Measurements from ENCODE around the gene UPP2.

UPP2 gene

DNA sequence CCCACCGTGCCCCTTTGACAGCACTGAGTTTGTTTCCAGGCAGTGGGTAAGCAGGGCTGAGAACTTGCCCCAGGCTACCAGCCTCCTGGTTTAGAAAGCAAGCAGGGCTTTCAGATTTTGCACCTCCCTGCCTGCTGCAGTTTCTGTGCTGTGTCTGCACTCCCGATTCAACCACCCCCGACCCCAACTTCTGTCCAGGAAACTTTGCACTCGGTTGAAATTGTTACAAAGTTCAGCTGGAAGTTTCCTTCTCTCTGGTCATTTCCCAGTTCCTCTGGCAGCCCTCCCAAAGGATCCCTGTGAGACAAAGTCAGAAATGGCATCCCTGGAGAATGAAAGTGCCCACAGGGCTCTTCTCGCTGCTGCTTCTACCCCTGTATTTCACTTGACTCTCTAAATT is 12.4 kb upstream of the UPP2 start:
- 92% methylated on average over 5 of the region's 5 CpGs for WGBS
- no peak overlapping the region for H3K4me3 ChIP-seq (ENCODE audit: low read length)
- no peak overlapping the region for H3K27ac ChIP-seq (ENCODE audit: low read depth, low read length)
- no peaks in the 10 kb centered on the region for H3K36me3 ChIP-seq (ENCODE audit: insufficient read depth, low read length)
- H3K9ac ChIP-seq (ENCODE audit: low read depth, low read length) = no peak overlapping the region
- no peaks in the 10 kb centered on the region for H3K27me3 ChIP-seq (ENCODE audit: insufficient read depth, low read length)
- H3K4me1 ChIP-seq (ENCODE audit: insufficient read depth, low read length) = no peaks in the 10 kb centered on the region
- H3K9me3 ChIP-seq (ENCODE audit: insufficient read depth, low read depth, low read length) = peaks cover 4% of the 10 kb centered on the region; the same call in 1 of the 2 replicates

DNA sequence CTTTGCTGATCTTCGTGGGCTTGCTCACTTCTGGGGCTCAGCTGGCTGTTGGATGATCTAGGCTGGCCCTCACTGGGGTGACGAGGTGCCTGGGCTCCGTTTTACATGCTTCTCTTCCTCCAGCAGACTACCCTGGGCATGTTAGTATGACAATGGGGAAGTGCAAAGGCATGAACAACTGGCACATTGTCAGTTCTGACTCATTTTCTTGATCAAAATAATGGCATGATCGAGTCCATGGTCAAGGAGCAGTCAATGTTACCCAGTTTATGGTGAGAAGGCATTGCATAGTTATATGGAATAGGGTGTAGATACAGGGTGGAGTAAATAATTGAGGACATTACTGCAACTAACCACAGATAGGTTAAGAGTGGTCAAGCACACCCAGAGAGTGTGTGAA is 10.0 kb upstream of the UPP2 start:
- H3K27ac ChIP-seq (ENCODE audit: low read depth, low read length) = no peak overlapping the region
- no peaks in the 10 kb centered on the region for H3K4me1 ChIP-seq (ENCODE audit: insufficient read depth, low read length)
- H3K9ac ChIP-seq (ENCODE audit: low read depth, low read length) = no peak overlapping the region
- H3K4me3 ChIP-seq (ENCODE audit: low read length) = no peak overlapping the region
- no peaks in the 10 kb centered on the region for H3K27me3 ChIP-seq (ENCODE audit: insufficient read depth, low read length)
- 92% methylated on average over 4 of the region's 4 CpGs for WGBS
- H3K9me3 ChIP-seq (ENCODE audit: insufficient read depth, low read depth, low read length) = peaks cover 4% of the 10 kb centered on the region; the same call in 1 of the 2 replicates
- no peaks in the 10 kb centered on the region for H3K36me3 ChIP-seq (ENCODE audit: insufficient read depth, low read length)

DNA sequence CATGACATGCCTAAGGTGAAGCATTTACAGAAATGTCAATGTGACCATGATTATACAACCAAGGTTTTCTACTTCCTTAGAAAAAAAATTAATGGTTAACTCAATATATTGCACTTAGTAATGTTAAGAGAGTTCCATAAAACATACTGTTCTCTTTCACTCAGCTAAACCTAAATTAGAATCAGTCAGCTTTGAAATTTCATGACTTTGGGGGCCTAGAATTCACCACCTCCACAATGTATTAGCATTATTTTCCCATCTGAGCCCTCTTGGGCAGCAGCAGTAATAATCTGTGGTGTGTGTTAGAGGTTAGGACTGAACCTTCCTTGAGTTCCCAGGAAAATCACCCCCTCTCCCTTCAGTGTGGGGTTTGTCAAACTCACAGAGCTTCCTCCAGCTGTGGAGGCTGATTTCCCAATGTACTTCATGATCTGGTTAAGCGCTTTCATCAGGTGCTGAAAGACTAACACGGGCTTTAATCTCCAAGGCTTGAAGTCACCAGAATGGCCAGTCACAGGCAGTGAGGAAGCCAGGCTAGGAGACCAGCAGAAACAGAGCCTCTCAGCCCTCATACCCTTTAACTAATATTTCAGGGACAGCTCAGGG is 7.1 kb upstream of the UPP2 start:
- Histone ChIP-seq H3K27me3 (ENCODE audit: insufficient read depth, low read length) (no peaks in the 10 kb centered on the region), H3K36me3 (ENCODE audit: insufficient read depth, low read length) (no peaks in the 10 kb centered on the region), H3K27ac (ENCODE audit: low read depth, low read length) (no peak overlapping the region), H3K4me3 (ENCODE audit: low read length) (no peak overlapping the region), H3K9ac (ENCODE audit: low read depth, low read length) (no peak overlapping the region), H3K9me3 (ENCODE audit: insufficient read depth, low read depth, low read length) (no peaks in the 10 kb centered on the region), H3K4me1 (ENCODE audit: insufficient read depth, low read length) (no peaks in the 10 kb centered on the region)
- WGBS = 94% methylated on average over 2 of the region's 2 CpGs

DNA sequence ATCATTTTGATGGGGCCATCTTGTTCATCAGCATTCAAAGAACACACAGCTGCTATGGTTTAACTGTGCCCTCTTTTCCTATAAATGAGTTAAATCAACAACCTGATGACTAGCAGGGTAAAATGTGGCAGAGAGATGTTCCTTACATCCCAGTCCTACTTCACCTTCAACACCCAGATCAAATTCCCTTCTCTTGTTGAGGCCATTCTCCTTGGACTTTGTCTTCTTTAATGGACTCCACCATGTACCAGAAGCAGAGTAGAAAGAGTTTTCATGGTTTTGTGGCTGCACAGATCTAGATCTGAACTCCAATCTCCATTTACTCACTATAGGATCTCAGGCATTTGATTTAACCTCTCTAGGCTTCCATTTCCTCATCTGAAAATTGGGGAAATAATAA is 6.4 kb upstream of the UPP2 start:
- H3K27me3 ChIP-seq (ENCODE audit: insufficient read depth, low read length) = no peaks in the 10 kb centered on the region
- no peak overlapping the region for H3K4me3 ChIP-seq (ENCODE audit: low read length)
- no peak overlapping the region for H3K9ac ChIP-seq (ENCODE audit: low read depth, low read length)
- H3K27ac ChIP-seq (ENCODE audit: low read depth, low read length) = no peak overlapping the region
- no peaks in the 10 kb centered on the region for H3K36me3 ChIP-seq (ENCODE audit: insufficient read depth, low read length)
- no peaks in the 10 kb centered on the region for H3K9me3 ChIP-seq (ENCODE audit: insufficient read depth, low read depth, low read length)
- H3K4me1 ChIP-seq (ENCODE audit: insufficient read depth, low read length) = no peaks in the 10 kb centered on the region

DNA sequence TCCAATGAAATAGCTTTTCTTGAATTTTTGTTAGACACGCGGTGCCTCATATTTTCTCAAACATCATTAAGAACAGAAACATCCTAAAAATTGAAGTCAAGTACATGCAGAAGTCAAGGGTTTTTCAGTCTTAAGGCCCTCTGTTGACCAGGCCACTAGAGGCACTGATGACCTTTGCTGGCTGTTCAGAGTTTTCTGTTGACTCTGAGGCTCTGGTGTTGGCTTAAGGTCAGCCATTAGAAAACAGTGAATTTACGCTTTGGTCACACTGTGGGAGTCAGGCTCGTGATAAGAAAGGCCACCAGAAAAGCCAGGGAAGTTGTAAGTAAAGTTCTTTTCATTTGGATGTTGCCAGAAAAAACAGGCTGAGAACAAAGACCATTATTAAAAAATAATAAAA is 5.8 kb upstream of the UPP2 start:
- no peaks in the 10 kb centered on the region for H3K36me3 ChIP-seq (ENCODE audit: insufficient read depth, low read length)
- WGBS = 84% methylated on average over 4 of the region's 4 CpGs
- H3K27me3 ChIP-seq (ENCODE audit: insufficient read depth, low read length) = no peaks in the 10 kb centered on the region
- H3K9ac ChIP-seq (ENCODE audit: low read depth, low read length) = no peak overlapping the region
- no peaks in the 10 kb centered on the region for H3K9me3 ChIP-seq (ENCODE audit: insufficient read depth, low read depth, low read length)
- no peak overlapping the region for H3K4me3 ChIP-seq (ENCODE audit: low read length)
- H3K27ac ChIP-seq (ENCODE audit: low read depth, low read length) = no peak overlapping the region
- H3K4me1 ChIP-seq (ENCODE audit: insufficient read depth, low read length) = no peaks in the 10 kb centered on the region

DNA sequence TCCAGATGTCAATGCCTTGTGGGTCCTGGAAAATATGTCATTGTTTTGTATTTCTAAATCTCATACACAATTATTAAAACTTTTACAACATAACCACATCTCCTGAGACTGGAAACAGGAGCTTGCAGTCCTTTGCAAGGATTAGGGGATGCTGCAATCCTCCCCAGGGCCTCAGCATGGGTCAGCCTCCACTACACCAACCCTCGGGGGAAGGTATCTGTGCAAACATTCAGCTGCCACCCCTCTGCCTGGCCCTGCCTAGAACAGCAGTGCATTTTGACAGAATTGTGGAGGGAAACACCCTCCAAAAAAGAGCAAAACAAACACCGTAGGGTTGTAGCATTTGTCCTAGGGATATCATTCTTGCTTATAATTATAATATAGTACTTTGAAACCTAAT is 4.2 kb upstream of the UPP2 start:
- 71% methylated on average over 1 of the region's 2 CpGs for WGBS
- H3K36me3 ChIP-seq (ENCODE audit: insufficient read depth, low read length) = no peaks in the 10 kb centered on the region
- H3K4me1 ChIP-seq (ENCODE audit: insufficient read depth, low read length) = no peaks in the 10 kb centered on the region

DNA sequence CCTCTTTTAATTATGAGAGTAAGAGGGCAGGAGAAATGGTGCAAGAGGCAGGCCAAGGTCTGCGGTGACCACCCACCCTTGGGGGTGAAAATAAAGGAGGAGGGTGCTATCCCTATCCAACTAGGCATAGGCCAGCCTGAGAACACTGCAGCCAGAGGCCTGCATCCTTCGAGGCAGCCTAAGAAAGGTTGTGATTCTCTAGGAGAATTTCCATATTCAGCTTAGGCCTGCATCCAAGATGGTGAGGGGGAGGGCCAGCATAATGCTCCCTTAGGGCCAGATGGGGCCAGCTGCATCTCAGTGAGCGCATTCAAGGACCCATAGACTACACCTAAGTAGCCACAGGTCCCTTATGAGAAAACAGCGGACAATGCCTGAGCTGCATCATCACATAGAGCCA is 3.5 kb upstream of the UPP2 start:
- no peak overlapping the region for H3K27ac ChIP-seq (ENCODE audit: low read depth, low read length)
- no peaks in the 10 kb centered on the region for H3K4me1 ChIP-seq (ENCODE audit: insufficient read depth, low read length)
- H3K27me3 ChIP-seq (ENCODE audit: insufficient read depth, low read length) = no peaks in the 10 kb centered on the region
- WGBS = 85% methylated on average over 4 of the region's 4 CpGs
- no peaks in the 10 kb centered on the region for H3K36me3 ChIP-seq (ENCODE audit: insufficient read depth, low read length)
- no peak overlapping the region for H3K4me3 ChIP-seq (ENCODE audit: low read length)
- H3K9ac ChIP-seq (ENCODE audit: low read depth, low read length) = no peak overlapping the region
- no peaks in the 10 kb centered on the region for H3K9me3 ChIP-seq (ENCODE audit: insufficient read depth, low read depth, low read length)

More for the DNA sequence above, 4.2 kb upstream of the UPP2 start:
- Histone ChIP-seq H3K9me3 (ENCODE audit: insufficient read depth, low read depth, low read length) (no peaks in the 10 kb centered on the region), H3K9ac (ENCODE audit: low read depth, low read length) (no peak overlapping the region), H3K4me3 (ENCODE audit: low read length) (no peak overlapping the region), H3K27ac (ENCODE audit: low read depth, low read length) (no peak overlapping the region), H3K27me3 (ENCODE audit: insufficient read depth, low read length) (no peaks in the 10 kb centered on the region)

DNA sequence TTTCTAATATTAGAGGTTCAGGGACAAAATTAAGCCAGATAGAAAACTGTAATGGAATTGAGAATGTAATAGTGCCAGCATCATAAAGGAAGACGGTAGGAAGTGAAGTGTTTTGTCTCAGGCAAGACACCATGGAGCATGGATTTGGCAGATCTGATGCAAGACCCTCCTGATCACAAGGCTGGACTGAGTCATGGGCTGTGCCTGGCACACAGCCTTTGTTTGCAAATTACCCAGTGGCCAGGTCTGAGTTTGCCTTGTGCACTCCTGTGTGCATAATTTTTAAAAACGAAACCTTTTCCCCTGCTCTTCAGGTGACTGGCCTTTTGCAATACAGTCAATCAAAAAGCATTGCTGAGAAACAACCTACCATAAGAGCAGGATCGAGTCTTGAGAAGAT is 2.0 kb upstream of the UPP2 start:
- WGBS = 97% methylated on average over 3 of the region's 3 CpGs
- no peaks in the 10 kb centered on the region for H3K27me3 ChIP-seq (ENCODE audit: insufficient read depth, low read length)
- H3K27ac ChIP-seq (ENCODE audit: low read depth, low read length) = no peak overlapping the region
- H3K9me3 ChIP-seq (ENCODE audit: insufficient read depth, low read depth, low read length) = no peaks in the 10 kb centered on the region
- no peak overlapping the region for H3K9ac ChIP-seq (ENCODE audit: low read depth, low read length)
- H3K4me1 ChIP-seq (ENCODE audit: insufficient read depth, low read length) = 0 out of 2 replicates have a peak, but pooled peaks cover 6% of the 10 kb centered on the region
- H3K36me3 ChIP-seq (ENCODE audit: insufficient read depth, low read length) = no peaks in the 10 kb centered on the region
- no peak overlapping the region for H3K4me3 ChIP-seq (ENCODE audit: low read length)

DNA sequence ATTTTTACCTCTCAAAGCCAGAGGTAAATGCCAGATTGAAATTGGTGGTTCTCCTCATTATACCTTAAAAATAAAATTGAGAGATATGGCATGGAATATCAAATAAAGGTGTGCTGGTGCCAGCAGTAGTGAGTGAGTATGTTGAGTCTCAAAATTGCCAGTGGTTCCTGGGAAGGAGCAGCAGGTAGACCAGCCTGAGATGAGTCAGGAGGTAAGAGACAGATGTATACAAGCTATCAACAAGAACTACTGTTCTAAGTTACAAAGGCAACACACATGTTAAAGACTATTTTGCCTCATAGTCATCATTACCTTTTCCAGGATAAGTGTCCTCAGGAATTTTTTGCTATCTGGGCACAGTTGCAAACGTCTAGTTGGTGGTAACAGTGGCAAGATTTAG is 1.3 kb upstream of the UPP2 start:
- Histone ChIP-seq H3K4me3 (ENCODE audit: low read length) (no peak overlapping the region), H3K9ac (ENCODE audit: low read depth, low read length) (no peak overlapping the region), H3K4me1 (ENCODE audit: insufficient read depth, low read length) (0 out of 2 replicates have a peak, but pooled peaks cover 6% of the 10 kb centered on the region), H3K27ac (ENCODE audit: low read depth, low read length) (no peak overlapping the region), H3K9me3 (ENCODE audit: insufficient read depth, low read depth, low read length) (no peaks in the 10 kb centered on the region), H3K27me3 (ENCODE audit: insufficient read depth, low read length) (no peaks in the 10 kb centered on the region), H3K36me3 (ENCODE audit: insufficient read depth, low read length) (no peaks in the 10 kb centered on the region)
- WGBS = 82% methylated on average over 1 of the region's 1 CpG

DNA sequence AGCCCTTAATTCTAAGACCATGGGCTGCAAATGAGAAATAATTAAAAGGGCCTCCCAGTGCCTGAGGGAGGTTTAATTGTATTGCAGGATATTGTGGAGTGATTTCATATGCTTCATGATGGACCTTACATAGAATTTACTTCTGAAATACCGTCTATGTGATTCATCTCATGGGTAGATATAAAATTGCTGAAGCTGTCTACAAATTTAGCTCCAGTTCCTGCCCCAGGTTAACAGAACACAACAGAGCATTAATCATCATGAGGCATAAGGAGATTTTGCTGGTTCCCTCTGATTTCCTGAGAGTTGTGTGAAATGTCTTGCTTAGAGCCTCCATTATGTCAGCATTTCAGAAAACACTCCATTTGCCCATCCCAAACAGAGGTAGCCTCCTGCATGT is 770 bp downstream of the UPP2 start:
- 100% methylated on average over 1 of the region's 1 CpG for WGBS
- H3K9me3 ChIP-seq (ENCODE audit: insufficient read depth, low read depth, low read length) = no peaks in the 10 kb centered on the region
- H3K27me3 ChIP-seq (ENCODE audit: insufficient read depth, low read length) = no peaks in the 10 kb centered on the region

DNA sequence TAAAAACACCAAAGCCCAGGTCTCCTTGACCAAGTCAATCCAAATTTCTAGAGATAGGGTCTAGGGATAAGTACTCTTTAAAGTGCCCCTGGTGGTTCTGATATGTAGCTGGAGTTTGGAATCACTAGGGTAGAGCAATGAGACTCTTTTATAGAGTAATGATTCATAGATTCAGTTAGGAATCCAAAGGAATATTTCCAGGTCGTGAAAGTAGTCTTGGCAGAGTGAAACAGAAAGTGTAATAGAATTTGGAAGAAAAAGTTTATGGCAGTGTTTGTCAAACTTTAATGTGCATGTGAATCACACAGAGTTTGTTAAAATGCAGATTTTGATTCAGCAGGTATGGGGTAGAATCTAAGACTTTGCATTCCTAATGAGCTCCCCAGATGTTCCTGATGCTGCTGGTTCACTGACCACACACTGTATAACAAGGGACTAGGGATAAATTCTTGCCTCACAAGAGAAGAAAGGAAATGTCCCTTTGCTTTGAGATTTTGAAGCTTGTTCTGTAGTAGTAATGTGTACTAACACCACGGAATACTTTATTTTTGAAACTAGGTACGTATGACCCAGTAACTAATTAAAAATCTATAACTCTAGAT is 1.8 kb downstream of the UPP2 start:
- Histone ChIP-seq H3K27ac (ENCODE audit: low read depth, low read length) (no peak overlapping the region), H3K36me3 (ENCODE audit: insufficient read depth, low read length) (no peaks in the 10 kb centered on the region), H3K4me1 (ENCODE audit: insufficient read depth, low read length) (0 out of 2 replicates have a peak, but pooled peaks cover 6% of the 10 kb centered on the region), H3K4me3 (ENCODE audit: low read length) (no peak overlapping the region), H3K27me3 (ENCODE audit: insufficient read depth, low read length) (no peaks in the 10 kb centered on the region), H3K9ac (ENCODE audit: low read depth, low read length) (no peak overlapping the region), H3K9me3 (ENCODE audit: insufficient read depth, low read depth, low read length) (no peaks in the 10 kb centered on the region)
- WGBS = 59% methylated on average over 1 of the region's 3 CpGs

More for the DNA sequence above, 770 bp downstream of the UPP2 start:
- H3K4me3 ChIP-seq (ENCODE audit: low read length) = no peak overlapping the region
- no peak overlapping the region for H3K9ac ChIP-seq (ENCODE audit: low read depth, low read length)
- H3K4me1 ChIP-seq (ENCODE audit: insufficient read depth, low read length) = 0 out of 2 replicates have a peak, but pooled peaks cover 6% of the 10 kb centered on the region
- no peak overlapping the region for H3K27ac ChIP-seq (ENCODE audit: low read depth, low read length)
- no peaks in the 10 kb centered on the region for H3K36me3 ChIP-seq (ENCODE audit: insufficient read depth, low read length)

DNA sequence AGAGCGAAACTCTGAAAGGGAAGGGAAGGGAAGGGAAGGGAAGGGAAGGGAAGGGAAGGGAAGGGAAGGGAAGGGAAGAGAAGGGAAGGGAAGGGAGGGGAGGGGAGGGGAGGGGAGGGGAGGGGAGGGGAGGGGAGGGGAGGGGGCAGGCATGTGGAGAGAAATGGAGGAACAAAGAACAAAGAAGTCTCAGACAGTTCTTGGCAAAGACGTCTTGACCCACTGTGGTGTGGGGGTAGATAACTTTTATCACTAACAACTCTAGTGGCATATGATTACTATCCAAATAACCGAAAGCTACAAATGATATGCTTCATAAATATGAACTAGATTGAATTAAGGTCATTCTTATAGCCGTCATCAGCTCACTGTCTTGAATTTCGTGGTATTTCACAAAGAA is 3.2 kb downstream of the UPP2 start:
- Histone ChIP-seq H3K27ac (ENCODE audit: low read depth, low read length) (no peak overlapping the region), H3K4me1 (ENCODE audit: insufficient read depth, low read length) (0 out of 2 replicates have a peak, but pooled peaks cover 6% of the 10 kb centered on the region), H3K9ac (ENCODE audit: low read depth, low read length) (no peak overlapping the region), H3K4me3 (ENCODE audit: low read length) (no peak overlapping the region), H3K27me3 (ENCODE audit: insufficient read depth, low read length) (no peaks in the 10 kb centered on the region), H3K36me3 (ENCODE audit: insufficient read depth, low read length) (no peaks in the 10 kb centered on the region), H3K9me3 (ENCODE audit: insufficient read depth, low read depth, low read length) (no peaks in the 10 kb centered on the region)
- WGBS = 90% methylated on average over 2 of the region's 5 CpGs
